Activated CD4-positive, alpha-beta T cell treated with anti-CD3 and anti-CD28 coated beads, Interleukin-2, amount 10 ng/mL, durations not matched to agents 7 days and 5 days (primary cell): ENCODE data around the gene MAPT. TPM values are rescaled to one million over a fixed set of nuclear protein-coding genes. Genes with fewer than 3 reads are reported as not detected.

ENCODE experiments used
- CTCF ChIA-PET: fragments of 350-600 bp; sonication (Branson Sonifier 250); formaldehyde crosslinking; loops from one replicate; lab custom pipeline; 2021; ENCODE audit warnings: antibody characterized with exemption; lab: Charles Lee
- POLR2A ChIA-PET: fragments of 350-600 bp; sonication (Branson Sonifier 250); formaldehyde crosslinking; loops from one replicate; lab custom pipeline; 2021; ENCODE audit warnings: antibody characterized with exemption; lab: Charles Lee
- DNase-seq: peaks from one replicate; pipeline ENCODE4 v3.0.0-alpha.2; 2020
- H3K27ac Mint-ChIP-seq: one replicate; pipeline ENCODE4 v1.8.0; 2021; ENCODE audit warnings: mild to moderate bottlenecking, moderate library complexity, mixed read lengths
- H3K27me3 Mint-ChIP-seq: one replicate; pipeline ENCODE4 v1.8.0; 2021; ENCODE audit warnings: mixed read lengths
- H3K36me3 Mint-ChIP-seq: one replicate; pipeline ENCODE4 v1.8.0; 2021; ENCODE audit warnings: low read depth, mixed read lengths
- H3K4me1 Mint-ChIP-seq: one replicate; pipeline ENCODE4 v1.8.0; 2021; ENCODE audit warnings: mixed read lengths
- H3K4me3 Mint-ChIP-seq: one replicate; pipeline ENCODE4 v1.8.0; 2021; ENCODE audit warnings: mild to moderate bottlenecking, moderate library complexity, mixed read lengths
- H3K9me3 Mint-ChIP-seq: one replicate; pipeline ENCODE4 v1.8.0; 2021; ENCODE audit warnings: mixed read lengths
- total RNA-seq, 2 experiments: library from RNA; stranded (reverse); gene quantifications; one replicate each; pipeline ENCODE4 v1.2.3, GENCODE V29; 2021

The MAPT gene
- total RNA-seq, 2 experiments from 2014 or later: 0.12 to 0.46 TPM

- ChIA-PET CTCF (interaction anchor here (1.1 kb wide), 1 partner anchor 29 kb away, joined by 4 read pairs; no protein-coding TSS in a partner anchor), POLR2A (no interaction called here)
- H3K9me3 Mint-ChIP-seq: no peaks in the 10 kb centered on the region
- peak overlapping the region; percentile 65 for H3K27ac Mint-ChIP-seq
- no peaks in the 10 kb centered on the region for H3K27me3 Mint-ChIP-seq
- no peak for DNase-seq
- H3K4me1 Mint-ChIP-seq: peaks cover 18% of the 10 kb centered on the region
- no peak overlapping the region for H3K4me3 Mint-ChIP-seq
- H3K36me3 Mint-ChIP-seq: peaks cover 23% of the 10 kb centered on the region
These were observed 131.3 kb downstream of the MAPT start for GRCh38 chr17:46025510-46026165.

GRCh38 chr17:46026166-46027047, 132.1 kb downstream of the MAPT start:
- Mint-ChIP-seq H3K27ac (no peak overlapping the region), H3K27me3 (no peaks in the 10 kb centered on the region), H3K4me3 (no peak overlapping the region), H3K36me3 (peaks cover 30% of the 10 kb centered on the region), H3K4me1 (peaks cover 14% of the 10 kb centered on the region), H3K9me3 (no peaks in the 10 kb centered on the region)
- ChIA-PET CTCF (interaction anchor here (1.1 kb wide), 1 partner anchor 29 kb away, joined by 4 read pairs; no protein-coding TSS in a partner anchor), POLR2A (no interaction called here)
- no peak for DNase-seq

GRCh38 chr17:46027048-46027975, 133.0 kb downstream of the MAPT start:
- Mint-ChIP-seq H3K27me3 (no peaks in the 10 kb centered on the region), H3K36me3 (peaks cover 39% of the 10 kb centered on the region), H3K4me1 (peaks cover 14% of the 10 kb centered on the region), H3K27ac (peak overlapping the region; percentile 73), H3K9me3 (no peaks in the 10 kb centered on the region), H3K4me3 (no peak overlapping the region)
- no peak for DNase-seq
- CTCF ChIA-PET: interaction anchor here (0.8 to 1.4 kb wide), 2 partner anchors 12 to 166 kb away, joined by 3 to 4 read pairs; partner anchors contain the start of gene KANSL1
- POLR2A ChIA-PET: no interaction called here

- H3K4me3 Mint-ChIP-seq: no peak overlapping the region
- peaks cover 45% of the 10 kb centered on the region for H3K36me3 Mint-ChIP-seq
- no peaks in the 10 kb centered on the region for H3K9me3 Mint-ChIP-seq
- peak overlapping the region; percentile 73 for H3K27ac Mint-ChIP-seq
- DNase-seq: no peak
- ChIA-PET CTCF (interaction anchor here (0.8 to 1.5 kb wide), 4 partner anchors 11 to 165 kb away, joined by 3 to 4 read pairs (median 3); partner anchors contain the start of gene KANSL1), POLR2A (no interaction called here)
- H3K27me3 Mint-ChIP-seq: no peaks in the 10 kb centered on the region
- peaks cover 14% of the 10 kb centered on the region for H3K4me1 Mint-ChIP-seq
These were observed 133.6 kb downstream of the MAPT start for GRCh38 chr17:46027976-46028325.

GRCh38 chr17:46028374-46028773, 134.0 kb downstream of the MAPT start:
- H3K4me1 Mint-ChIP-seq: peaks cover 14% of the 10 kb centered on the region
- CTCF ChIA-PET: interaction anchor here (0.8 to 1.5 kb wide), 4 partner anchors 11 to 165 kb away, joined by 3 to 4 read pairs (median 3); partner anchors contain the start of gene KANSL1
- H3K27ac Mint-ChIP-seq: peak overlapping the region; percentile 36
- peaks cover 48% of the 10 kb centered on the region for H3K36me3 Mint-ChIP-seq
- H3K4me3 Mint-ChIP-seq: no peak overlapping the region
- POLR2A ChIA-PET: no interaction called here
- no peak for DNase-seq
- no peaks in the 10 kb centered on the region for H3K9me3 Mint-ChIP-seq
- H3K27me3 Mint-ChIP-seq: no peaks in the 10 kb centered on the region

- Mint-ChIP-seq H3K4me3 (no peak overlapping the region), H3K36me3 (peaks cover 49% of the 10 kb centered on the region), H3K27me3 (no peaks in the 10 kb centered on the region), H3K9me3 (no peaks in the 10 kb centered on the region), H3K4me1 (peaks cover 14% of the 10 kb centered on the region), H3K27ac (peak overlapping the region; percentile 6)
- no peak for DNase-seq
- ChIA-PET CTCF (interaction anchor here (0.5 to 1.5 kb wide), 4 partner anchors 12 to 17 kb away, joined by 3 read pairs; no protein-coding TSS in a partner anchor), POLR2A (no interaction called here)
These were observed 134.7 kb downstream of the MAPT start for GRCh38 chr17:46028981-46029565.

- Mint-ChIP-seq H3K4me1 (peaks cover 14% of the 10 kb centered on the region), H3K27ac (peak overlapping the region; percentile 6), H3K27me3 (no peaks in the 10 kb centered on the region), H3K9me3 (no peaks in the 10 kb centered on the region), H3K4me3 (no peak overlapping the region), H3K36me3 (peaks cover 55% of the 10 kb centered on the region)
- DNase-seq: no peak
- CTCF ChIA-PET: interaction anchor here (0.5 to 1.5 kb wide), 3 partner anchors 12 to 17 kb away, joined by 3 read pairs; no protein-coding TSS in a partner anchor
- POLR2A ChIA-PET: no interaction called here
These were observed 135.3 kb downstream of the MAPT start for GRCh38 chr17:46029627-46030026.

- Mint-ChIP-seq H3K4me3 (no peak overlapping the region), H3K27me3 (no peaks in the 10 kb centered on the region), H3K9me3 (no peaks in the 10 kb centered on the region), H3K36me3 (peaks cover 64% of the 10 kb centered on the region), H3K4me1 (peaks cover 18% of the 10 kb centered on the region), H3K27ac (no peak overlapping the region)
- ChIA-PET CTCF (no interaction called here), POLR2A (no interaction called here)
- no peak for DNase-seq
These were observed 136.4 kb downstream of the MAPT start for GRCh38 chr17:46030752-46031151.

GRCh38 chr17:46031440-46031839, 137.1 kb downstream of the MAPT start:
- H3K4me3 Mint-ChIP-seq: no peak overlapping the region
- no peak overlapping the region for H3K27ac Mint-ChIP-seq
- ChIA-PET CTCF (interaction anchor here (0.7 kb wide), 1 partner anchor 353 kb away, joined by 3 read pairs; no protein-coding TSS in a partner anchor), POLR2A (no interaction called here)
- peaks cover 18% of the 10 kb centered on the region for H3K4me1 Mint-ChIP-seq
- H3K36me3 Mint-ChIP-seq: peaks cover 69% of the 10 kb centered on the region
- H3K27me3 Mint-ChIP-seq: no peaks in the 10 kb centered on the region
- H3K9me3 Mint-ChIP-seq: no peaks in the 10 kb centered on the region
- DNase-seq: no peak

- DNase-seq: no peak
- Mint-ChIP-seq H3K27me3 (no peaks in the 10 kb centered on the region), H3K9me3 (no peaks in the 10 kb centered on the region), H3K4me1 (peaks cover 18% of the 10 kb centered on the region), H3K36me3 (peaks cover 74% of the 10 kb centered on the region), H3K27ac (no peak overlapping the region), H3K4me3 (no peak overlapping the region)
- CTCF ChIA-PET: interaction anchor here (1.0 kb wide), 1 partner anchor 30 kb away, joined by 4 read pairs; no protein-coding TSS in a partner anchor
- POLR2A ChIA-PET: no interaction called here
These were observed 137.6 kb downstream of the MAPT start for GRCh38 chr17:46031920-46032319.

- POLR2A ChIA-PET: no interaction called here
- H3K36me3 Mint-ChIP-seq: peaks cover 78% of the 10 kb centered on the region
- peak overlapping the region; percentile 63 for H3K27ac Mint-ChIP-seq
These were observed 138.6 kb downstream of the MAPT start for GRCh38 chr17:46032909-46033308.

More at GRCh38 chr17:46032909-46033308, 138.6 kb downstream of the MAPT start:
- H3K9me3 Mint-ChIP-seq: no peaks in the 10 kb centered on the region
- no peak for DNase-seq
- no peaks in the 10 kb centered on the region for H3K27me3 Mint-ChIP-seq
- H3K4me3 Mint-ChIP-seq: no peak overlapping the region
- CTCF ChIA-PET: interaction anchor here (1.0 to 1.7 kb wide), 3 partner anchors 11 to 131 kb away, joined by 3 to 5 read pairs (median 4); no protein-coding TSS in a partner anchor
- H3K4me1 Mint-ChIP-seq: peaks cover 13% of the 10 kb centered on the region
